22Rv1 (cell line): ENCODE results near the gene FARS2.

Experiments used
- H3K27ac ChIP-seq: fragments of 450-650 bp; 2 replicates; pipeline ENCODE4 v1.5.1; 2017
- CTCF ChIP-seq: fragments of 450-650 bp; IDR thresholded peaks from 2 replicates; pipeline ENCODE4 v1.5.1; 2017; ENCODE audit warnings: mild to moderate bottlenecking
- ZFX ChIP-seq: fragments of 450-650 bp; IDR thresholded peaks from 2 replicates; pipeline ENCODE4 v1.6.1; 2017; ENCODE audit warnings: antibody characterized with exemption, borderline replicate concordance

Gene FARS2

GRCh38 chr6:5462856-5463255 is 201.5 kb downstream of the FARS2 start:
- no peak overlapping the region for H3K27ac ChIP-seq
- TF ChIP-seq CTCF (no peak), ZFX (no peak)

GRCh38 chr6:5463690-5464089 is 202.4 kb downstream of the FARS2 start:
- no peak for TF ChIP-seq CTCF
- no peak for TF ChIP-seq ZFX
- H3K27ac ChIP-seq: no peak overlapping the region

- TF ChIP-seq ZFX (no peak), CTCF (no peak)
- H3K27ac ChIP-seq: no peak overlapping the region
These were observed 203.0 kb downstream of the FARS2 start for GRCh38 chr6:5464099-5464885.

GRCh38 chr6:5466281-5467136 is 205.2 kb downstream of the FARS2 start:
- no peak overlapping the region for H3K27ac ChIP-seq
- no peak for TF ChIP-seq CTCF
- TF ChIP-seq ZFX: no peak

GRCh38 chr6:5468586-5468985 is 207.3 kb downstream of the FARS2 start:
- H3K27ac ChIP-seq: no peak overlapping the region
- TF ChIP-seq CTCF (no peak), ZFX (no peak)

GRCh38 chr6:5469101-5469846 is 208.0 kb downstream of the FARS2 start:
- H3K27ac ChIP-seq: no peak overlapping the region
- TF ChIP-seq ZFX (no peak), CTCF (no peak)
